ENCODE results near the gene POMGNT1.

POMGNT1 gene

DNA sequence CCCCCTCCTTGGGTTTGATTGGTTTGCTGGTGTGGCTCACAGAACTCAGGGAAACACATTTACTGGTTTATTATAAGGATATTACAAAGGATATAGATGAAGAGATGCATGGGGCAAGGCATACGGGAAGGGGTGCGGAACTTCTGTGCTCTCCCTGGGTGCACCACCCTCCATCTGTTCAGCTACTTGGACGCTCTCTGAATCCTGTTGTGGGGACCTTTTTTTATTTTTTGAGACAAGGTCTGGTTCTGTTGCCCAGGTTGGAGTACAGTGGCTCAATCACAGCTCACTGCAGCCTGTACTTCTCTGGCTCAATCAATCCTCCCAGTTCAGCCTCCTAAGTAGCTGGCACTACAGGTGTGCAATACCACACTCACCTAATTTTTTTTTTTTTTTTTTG lies 12.3 kb upstream of the POMGNT1 start:
- H2AFZ ChIP-seq (ENCODE audit: low read length, unreplicated experiment) = no peak overlapping the region
- H3K79me2 ChIP-seq (ENCODE audit: control insufficient read depth, insufficient read depth, low read length, unreplicated experiment) = no peaks in the 10 kb centered on the region
- H3K27me3 ChIP-seq (ENCODE audit: insufficient read depth, low read length) = no peaks in the 10 kb centered on the region
- peaks cover 5% of the 10 kb centered on the region for H3K4me1 ChIP-seq (ENCODE audit: control insufficient read depth, insufficient read depth, low read length, unreplicated experiment)
- H3K27ac ChIP-seq (ENCODE audit: low read depth, low read length) = no peak overlapping the region
- H3K36me3 ChIP-seq (ENCODE audit: insufficient read depth, low read length) = no peaks in the 10 kb centered on the region
- H3K4me3 ChIP-seq (ENCODE audit: low read depth, low read length) = no peak overlapping the region

DNA sequence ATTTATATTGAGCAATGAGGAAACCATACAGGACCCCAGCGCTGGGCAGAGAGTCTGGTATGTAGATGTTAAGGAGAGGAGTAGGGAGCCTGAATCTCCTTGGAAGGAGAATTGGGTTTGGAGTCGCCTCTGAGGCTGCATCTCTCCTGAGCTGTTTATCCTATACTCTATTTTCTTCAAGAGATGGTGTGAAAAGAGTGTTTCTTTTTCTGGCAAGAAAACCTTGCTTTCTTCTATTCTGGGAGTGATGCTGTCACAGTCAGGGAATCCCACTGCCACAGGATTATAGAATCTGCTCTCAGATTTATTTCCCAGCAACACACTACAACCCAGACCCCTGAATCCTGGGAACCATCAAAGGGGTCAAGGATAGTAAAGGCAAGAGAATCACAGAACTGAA lies 8.2 kb upstream of the POMGNT1 start:
- H3K36me3 ChIP-seq (ENCODE audit: insufficient read depth, low read length) = no peaks in the 10 kb centered on the region
- H2AFZ ChIP-seq (ENCODE audit: low read length, unreplicated experiment) = no peak overlapping the region
- peaks cover 6% of the 10 kb centered on the region for H3K79me2 ChIP-seq (ENCODE audit: control insufficient read depth, insufficient read depth, low read length, unreplicated experiment)
- H3K4me1 ChIP-seq (ENCODE audit: control insufficient read depth, insufficient read depth, low read length, unreplicated experiment) = peaks cover 20% of the 10 kb centered on the region
- no peak overlapping the region for H3K27ac ChIP-seq (ENCODE audit: low read depth, low read length)
- no peaks in the 10 kb centered on the region for H3K27me3 ChIP-seq (ENCODE audit: insufficient read depth, low read length)
- no peak overlapping the region for H3K4me3 ChIP-seq (ENCODE audit: low read depth, low read length)

DNA sequence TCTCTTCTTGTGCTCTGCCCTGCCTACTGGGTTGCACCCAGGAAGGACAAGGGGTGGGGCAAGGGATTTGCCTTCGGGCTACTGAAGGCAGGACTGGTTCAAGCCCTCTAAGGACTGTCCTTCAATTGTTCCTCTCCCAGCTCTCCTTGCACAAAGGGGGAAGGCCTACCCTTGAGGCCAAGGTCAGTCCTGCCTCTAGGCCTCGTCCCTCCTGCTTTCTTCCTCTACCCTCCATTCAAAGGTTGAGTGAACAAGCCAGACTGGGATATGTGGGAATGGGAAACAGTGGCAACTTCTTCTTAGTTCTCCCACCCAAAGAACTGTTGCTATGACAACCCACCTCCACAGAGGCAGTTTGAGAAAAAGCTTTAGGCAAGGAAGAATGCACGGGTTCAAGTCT lies 7.6 kb upstream of the POMGNT1 start:
- no peak overlapping the region for H3K4me3 ChIP-seq (ENCODE audit: low read depth, low read length)
- no peak overlapping the region for H3K27ac ChIP-seq (ENCODE audit: low read depth, low read length)

GRCh38 chr1:46205141-46205540 lies 6.9 kb upstream of the POMGNT1 start:
- Histone ChIP-seq H3K27ac (ENCODE audit: low read depth, low read length) (no peak overlapping the region), H3K36me3 (ENCODE audit: insufficient read depth, low read length) (no peaks in the 10 kb centered on the region), H2AFZ (ENCODE audit: low read length, unreplicated experiment) (no peak overlapping the region)

More for the DNA sequence above, 7.6 kb upstream of the POMGNT1 start:
- Histone ChIP-seq H3K27me3 (ENCODE audit: insufficient read depth, low read length) (no peaks in the 10 kb centered on the region), H3K79me2 (ENCODE audit: control insufficient read depth, insufficient read depth, low read length, unreplicated experiment) (peaks cover 6% of the 10 kb centered on the region), H3K4me1 (ENCODE audit: control insufficient read depth, insufficient read depth, low read length, unreplicated experiment) (peaks cover 20% of the 10 kb centered on the region), H2AFZ (ENCODE audit: low read length, unreplicated experiment) (no peak overlapping the region), H3K36me3 (ENCODE audit: insufficient read depth, low read length) (no peaks in the 10 kb centered on the region)

DNA sequence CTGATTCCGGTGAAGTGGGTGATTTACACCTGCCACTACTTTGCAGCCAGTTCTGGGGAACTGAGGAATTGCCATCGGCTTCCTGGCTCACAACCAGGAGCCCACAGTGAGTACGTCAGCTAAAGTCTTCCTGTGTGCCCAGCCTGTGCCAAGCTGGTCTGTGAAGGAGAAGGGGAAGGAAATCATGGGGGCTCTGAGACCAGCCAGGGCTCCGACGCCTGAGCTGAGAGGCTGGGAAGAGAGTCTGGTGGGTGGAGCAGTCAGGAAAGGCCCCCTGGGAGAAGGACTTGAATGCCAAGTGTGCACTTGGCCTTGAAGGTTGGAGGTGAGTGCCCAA lies 6.1 kb upstream of the POMGNT1 start:
- no peaks in the 10 kb centered on the region for H3K27me3 ChIP-seq (ENCODE audit: insufficient read depth, low read length)
- H3K36me3 ChIP-seq (ENCODE audit: insufficient read depth, low read length) = no peaks in the 10 kb centered on the region
- peaks cover 6% of the 10 kb centered on the region for H3K79me2 ChIP-seq (ENCODE audit: control insufficient read depth, insufficient read depth, low read length, unreplicated experiment)
- peak overlapping the region; percentile 94 for H3K4me3 ChIP-seq (ENCODE audit: low read depth, low read length)
- H2AFZ ChIP-seq (ENCODE audit: low read length, unreplicated experiment) = no peak overlapping the region
- no peak overlapping the region for H3K27ac ChIP-seq (ENCODE audit: low read depth, low read length)
- peaks cover 20% of the 10 kb centered on the region for H3K4me1 ChIP-seq (ENCODE audit: control insufficient read depth, insufficient read depth, low read length, unreplicated experiment)

More at GRCh38 chr1:46205141-46205540, 6.9 kb upstream of the POMGNT1 start:
- H3K27me3 ChIP-seq (ENCODE audit: insufficient read depth, low read length) = no peaks in the 10 kb centered on the region
- H3K79me2 ChIP-seq (ENCODE audit: control insufficient read depth, insufficient read depth, low read length, unreplicated experiment) = peaks cover 6% of the 10 kb centered on the region
- H3K4me3 ChIP-seq (ENCODE audit: low read depth, low read length) = no peak overlapping the region; the same call in 1 of the 2 replicates
- peaks cover 20% of the 10 kb centered on the region for H3K4me1 ChIP-seq (ENCODE audit: control insufficient read depth, insufficient read depth, low read length, unreplicated experiment)

GRCh38 chr1:46203738-46204405 lies 5.6 kb upstream of the POMGNT1 start:
- Histone ChIP-seq H3K27ac (ENCODE audit: low read depth, low read length) (no peak overlapping the region), H3K27me3 (ENCODE audit: insufficient read depth, low read length) (no peaks in the 10 kb centered on the region), H3K4me1 (ENCODE audit: control insufficient read depth, insufficient read depth, low read length, unreplicated experiment) (peaks cover 25% of the 10 kb centered on the region), H3K4me3 (ENCODE audit: low read depth, low read length) (peak overlapping the region; percentile 94), H3K79me2 (ENCODE audit: control insufficient read depth, insufficient read depth, low read length, unreplicated experiment) (peaks cover 6% of the 10 kb centered on the region), H2AFZ (ENCODE audit: low read length, unreplicated experiment) (peak overlapping the region; percentile 97), H3K36me3 (ENCODE audit: insufficient read depth, low read length) (no peaks in the 10 kb centered on the region)

GRCh38 chr1:46199233-46199749 lies 1.1 kb upstream of the POMGNT1 start:
- Histone ChIP-seq H3K27me3 (ENCODE audit: insufficient read depth, low read length) (no peaks in the 10 kb centered on the region), H3K36me3 (ENCODE audit: insufficient read depth, low read length) (no peaks in the 10 kb centered on the region), H2AFZ (ENCODE audit: low read length, unreplicated experiment) (peak overlapping the region; percentile 1), H3K4me3 (ENCODE audit: low read depth, low read length) (peak overlapping the region; percentile 100; the same call in 1 of the 2 replicates), H3K27ac (ENCODE audit: low read depth, low read length) (no peak overlapping the region), H3K79me2 (ENCODE audit: control insufficient read depth, insufficient read depth, low read length, unreplicated experiment) (peaks cover 11% of the 10 kb centered on the region), H3K4me1 (ENCODE audit: control insufficient read depth, insufficient read depth, low read length, unreplicated experiment) (peaks cover 17% of the 10 kb centered on the region)

DNA sequence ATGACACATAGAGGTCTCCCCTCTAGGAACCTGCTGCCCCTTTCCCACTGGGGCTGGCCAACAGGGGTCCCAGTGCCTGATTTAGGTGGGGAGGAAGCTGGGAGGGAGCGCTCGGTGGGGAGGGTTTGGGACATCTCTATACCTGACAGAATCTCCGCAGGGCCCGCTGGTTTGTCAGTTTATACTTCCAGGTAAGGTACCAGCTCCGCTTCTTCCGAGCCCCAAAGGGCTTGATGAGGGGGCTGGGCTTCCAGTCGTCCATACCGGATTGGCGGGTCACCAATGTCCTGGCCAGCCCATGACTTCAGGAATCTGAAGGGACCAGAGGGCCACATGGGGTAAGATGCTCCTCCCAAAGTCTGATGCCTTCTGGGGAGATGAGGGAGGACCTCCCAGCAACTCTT lies 672 bp downstream of the POMGNT1 start:
- peak overlapping the region; percentile 46 for H2AFZ ChIP-seq (ENCODE audit: low read length, unreplicated experiment)
- H3K36me3 ChIP-seq (ENCODE audit: insufficient read depth, low read length) = no peaks in the 10 kb centered on the region; the same call in 1 of the 2 replicates
- H3K79me2 ChIP-seq (ENCODE audit: control insufficient read depth, insufficient read depth, low read length, unreplicated experiment) = peaks cover 10% of the 10 kb centered on the region
- H3K27ac ChIP-seq (ENCODE audit: low read depth, low read length) = no peak overlapping the region
- H3K27me3 ChIP-seq (ENCODE audit: insufficient read depth, low read length) = no peaks in the 10 kb centered on the region
- H3K4me1 ChIP-seq (ENCODE audit: control insufficient read depth, insufficient read depth, low read length, unreplicated experiment) = peaks cover 12% of the 10 kb centered on the region
- peak overlapping the region; percentile 83 for H3K4me3 ChIP-seq (ENCODE audit: low read depth, low read length)

DNA sequence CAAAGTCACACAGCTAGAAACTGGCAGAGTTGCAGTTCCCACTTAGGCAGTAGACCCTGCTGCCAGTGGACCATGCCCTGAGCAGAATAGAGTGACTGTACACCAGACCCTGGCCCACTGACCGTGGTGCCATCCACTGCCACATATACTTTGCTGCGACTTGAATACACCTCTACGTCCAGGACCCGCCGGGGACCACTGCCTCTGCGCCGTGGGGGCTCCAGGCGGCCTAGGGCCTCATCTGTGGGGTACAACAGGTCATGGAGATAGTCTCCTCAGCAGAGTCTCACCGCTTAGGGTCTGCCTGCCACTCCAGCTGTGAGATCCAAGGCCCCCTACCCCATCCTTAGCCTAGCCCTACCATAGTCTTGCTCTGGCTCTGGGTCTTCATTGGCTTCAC lies 1.6 kb downstream of the POMGNT1 start:
- Histone ChIP-seq H3K4me3 (ENCODE audit: low read depth, low read length) (no peak overlapping the region; the same call in 1 of the 2 replicates), H3K79me2 (ENCODE audit: control insufficient read depth, insufficient read depth, low read length, unreplicated experiment) (peaks cover 10% of the 10 kb centered on the region), H3K27ac (ENCODE audit: low read depth, low read length) (no peak overlapping the region), H3K27me3 (ENCODE audit: insufficient read depth, low read length) (no peaks in the 10 kb centered on the region), H2AFZ (ENCODE audit: low read length, unreplicated experiment) (no peak overlapping the region), H3K36me3 (ENCODE audit: insufficient read depth, low read length) (no peaks in the 10 kb centered on the region; the same call in 1 of the 2 replicates), H3K4me1 (ENCODE audit: control insufficient read depth, insufficient read depth, low read length, unreplicated experiment) (peaks cover 12% of the 10 kb centered on the region)

- H3K27ac ChIP-seq (ENCODE audit: low read depth, low read length) = no peak overlapping the region
- peaks cover 10% of the 10 kb centered on the region for H3K79me2 ChIP-seq (ENCODE audit: control insufficient read depth, insufficient read depth, low read length, unreplicated experiment)
- H3K36me3 ChIP-seq (ENCODE audit: insufficient read depth, low read length) = peaks cover under 1% of the 10 kb centered on the region; the same call in 1 of the 2 replicates
- H3K4me3 ChIP-seq (ENCODE audit: low read depth, low read length) = no peak overlapping the region
- peaks cover 12% of the 10 kb centered on the region for H3K4me1 ChIP-seq (ENCODE audit: control insufficient read depth, insufficient read depth, low read length, unreplicated experiment)
- H3K27me3 ChIP-seq (ENCODE audit: insufficient read depth, low read length) = no peaks in the 10 kb centered on the region
- no peak overlapping the region for H2AFZ ChIP-seq (ENCODE audit: low read length, unreplicated experiment)
These were observed 3.5 kb downstream of the POMGNT1 start for GRCh38 chr1:46194641-46195193.
